Lower leg skin (tissue), 3 donors: ENCODE results near the gene MMS22L.

Experiments
- CTCF ChIP-seq, 3 donors: fragments of 450-650 bp; IDR thresholded peaks; one replicate each; pipeline ENCODE4 v1.5.1; 2016; ENCODE audit warnings: antibody characterized with exemption in 3 of 3, mild to moderate bottlenecking in 3 of 3, moderate library complexity in 2 of 3
- POLR2A ChIP-seq, 2 donors: fragments of 450-650 bp; IDR thresholded peaks; one replicate each; pipeline ENCODE4 v1.6.1; 2016 to 2017; ENCODE audit warnings: antibody characterized with exemption in 2 of 2, mild to moderate bottlenecking in 1 of 2, moderate library complexity in 1 of 2

GRCh38 chr6:97207383-97207782 is 75.6 kb downstream of the MMS22L start:
- no peak for TF ChIP-seq CTCF (IDR thresholded peaks at IDR 0.05)
- no peak for TF ChIP-seq POLR2A (IDR thresholded peaks at IDR 0.05)
